ENCODE measurements around the gene DPEP2NB.

Gene DPEP2NB

GRCh38 chr16:68028996-68029395, 13.3 kb upstream of the DPEP2NB start:
- Histone ChIP-seq H3K79me2 (ENCODE audit: insufficient read depth, low read length) (peaks cover 9% of the 10 kb centered on the region), H3K27me3 (ENCODE audit: insufficient read depth, low read length, poor library complexity, severe bottlenecking) (no peaks in the 10 kb centered on the region), H3K9ac (ENCODE audit: low read depth, low read length, poor library complexity, severe bottlenecking) (no peak overlapping the region), H3K36me3 (ENCODE audit: insufficient read depth, low read length) (no peaks in the 10 kb centered on the region), H3F3A (ENCODE audit: low read depth) (no peaks in the 10 kb centered on the region), H3K4me2 (ENCODE audit: low read depth, low read length, poor library complexity, severe bottlenecking) (no peak overlapping the region), H3K9me2 (replicated peaks; ENCODE audit: low read depth, low read length) (no peaks in the 10 kb centered on the region), H3K4me3 (ENCODE audit: low read length, poor library complexity, severe bottlenecking) (no peak overlapping the region), H2AFZ (ENCODE audit: low read length) (no peak overlapping the region), H3K4me1 (ENCODE audit: insufficient read depth, low read length, poor library complexity, severe bottlenecking) (peaks cover 6% of the 10 kb centered on the region), H3K9me3 (ENCODE audit: insufficient read depth, low read depth, low read length) (no peaks in the 10 kb centered on the region), H4K20me1 (ENCODE audit: insufficient read depth, low read length, poor library complexity, severe bottlenecking) (no peaks in the 10 kb centered on the region)
- no peak for TF ChIP-seq EZH2phosphoT487 (IDR thresholded peaks at IDR 0.05; ENCODE audit: borderline replicate concordance)
- TF ChIP-seq CTCF (conservative IDR thresholded peaks at IDR 0.05; ENCODE audit: low read length): no peak

- Histone ChIP-seq H3K79me2 (ENCODE audit: insufficient read depth, low read length) (peaks cover 39% of the 10 kb centered on the region), H3K4me1 (ENCODE audit: insufficient read depth, low read length, poor library complexity, severe bottlenecking) (peaks cover 26% of the 10 kb centered on the region), H3K4me2 (ENCODE audit: low read depth, low read length, poor library complexity, severe bottlenecking) (peak within 1 kb of the TSS; percentile 92), H3K27me3 (ENCODE audit: insufficient read depth, low read length, poor library complexity, severe bottlenecking) (peaks cover 4% of the 10 kb centered on the region), H2AFZ (ENCODE audit: low read length) (peak within 1 kb of the TSS; percentile 85), H3K4me3 (ENCODE audit: low read length, poor library complexity, severe bottlenecking) (peak within 1 kb of the TSS; percentile 95), H3F3A (ENCODE audit: low read depth) (no peaks in the 10 kb centered on the region), H3K36me3 (ENCODE audit: insufficient read depth, low read length) (no peaks in the 10 kb centered on the region), H3K9me3 (ENCODE audit: insufficient read depth, low read depth, low read length) (no peaks in the 10 kb centered on the region), H3K9ac (ENCODE audit: low read depth, low read length, poor library complexity, severe bottlenecking) (peak within 1 kb of the TSS; percentile 87), H4K20me1 (ENCODE audit: insufficient read depth, low read length, poor library complexity, severe bottlenecking) (peaks cover 4% of the 10 kb centered on the region), H3K9me2 (replicated peaks; ENCODE audit: low read depth, low read length) (no peaks in the 10 kb centered on the region)
- TF ChIP-seq CTCF (conservative IDR thresholded peaks at IDR 0.05; ENCODE audit: low read length): no peak
- TF ChIP-seq EZH2phosphoT487 (IDR thresholded peaks at IDR 0.05; ENCODE audit: borderline replicate concordance): no peak
These were observed 7.2 kb upstream of the DPEP2NB start, which contains the start of the genes DDX28 and DUS2 for GRCh38 chr16:68022728-68023537. DDX28 (minus strand) TSS chr16:68023232; CDS start chr16:68023202, 30 bp downstream. DUS2 (plus strand) TSS chr16:68023284; CDS start chr16:68038024, 14,740 bp downstream.

- H3K36me3 ChIP-seq (ENCODE audit: insufficient read depth, low read length): no peaks in the 10 kb centered on the region
- peaks cover 4% of the 10 kb centered on the region for H3K27me3 ChIP-seq (ENCODE audit: insufficient read depth, low read length, poor library complexity, severe bottlenecking)
- peaks cover 4% of the 10 kb centered on the region for H4K20me1 ChIP-seq (ENCODE audit: insufficient read depth, low read length, poor library complexity, severe bottlenecking)
- peak overlapping the region; percentile 85; the same call in 1 of the 2 replicates for H2AFZ ChIP-seq (ENCODE audit: low read length)
- no peaks in the 10 kb centered on the region for H3K9me3 ChIP-seq (ENCODE audit: insufficient read depth, low read depth, low read length)
- H3K4me2 ChIP-seq (ENCODE audit: low read depth, low read length, poor library complexity, severe bottlenecking): peak overlapping the region; percentile 92
- peak overlapping the region; percentile 87 for H3K9ac ChIP-seq (ENCODE audit: low read depth, low read length, poor library complexity, severe bottlenecking)
- H3K4me3 ChIP-seq (ENCODE audit: low read length, poor library complexity, severe bottlenecking): peak overlapping the region; percentile 95
- no peak for TF ChIP-seq CTCF (conservative IDR thresholded peaks at IDR 0.05; ENCODE audit: low read length)
- peaks cover 26% of the 10 kb centered on the region for H3K4me1 ChIP-seq (ENCODE audit: insufficient read depth, low read length, poor library complexity, severe bottlenecking)
- H3K9me2 ChIP-seq (replicated peaks; ENCODE audit: low read depth, low read length): no peaks in the 10 kb centered on the region
- H3K79me2 ChIP-seq (ENCODE audit: insufficient read depth, low read length): peaks cover 39% of the 10 kb centered on the region
- no peaks in the 10 kb centered on the region for H3F3A ChIP-seq (ENCODE audit: low read depth)
These were observed 6.6 kb upstream of the DPEP2NB start for GRCh38 chr16:68022278-68022727.

Measured in Loucy (cell line).